HFF-Myc (cell line): ENCODE measurements around the gene PHF21A.

Source experiments
- DNase-seq: peaks from one replicate; pipeline ENCODE4 v3.0.0-alpha.2; 2011; ENCODE audit warnings: low read depth; ENCODE audit errors: extremely low read depth
- H3K4me3 ChIP-seq: replicated peaks from 2 replicates; pipeline ENCODE4 v1.5.1; 2011; ENCODE audit warnings: low read depth, mild to moderate bottlenecking, control low read depth, low read length
- TF ChIP-seq, protein P1 (sequence below): IDR thresholded peaks from 2 replicates; pipeline ENCODE4 v1.5.1; 2012; ENCODE audit warnings: mild to moderate bottlenecking, low read depth, low read length, control low read depth; ENCODE audit errors: missing control alignments

The PHF21A gene

DNA sequence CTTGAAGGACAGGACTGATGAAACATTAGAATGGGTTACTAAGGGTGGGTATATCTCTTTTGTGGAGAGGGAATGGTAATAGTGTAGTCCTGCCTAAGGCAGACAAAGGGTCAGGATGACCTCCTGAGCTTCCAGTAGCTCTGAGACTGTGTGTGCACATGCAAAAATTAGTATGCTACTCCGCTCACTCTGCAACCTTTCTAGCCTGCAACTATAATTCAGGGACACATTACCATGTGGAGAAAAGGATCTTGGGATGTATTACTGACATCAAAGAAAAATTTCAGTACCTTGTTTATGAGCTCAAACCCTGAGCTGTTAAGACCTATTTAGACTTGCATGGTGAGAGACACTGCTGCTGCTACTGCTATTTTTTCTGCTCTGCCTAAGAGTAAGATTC lies 173.4 kb downstream of the PHF21A start:
- no peak for DNase-seq
- TF ChIP-seq, protein P1, sequence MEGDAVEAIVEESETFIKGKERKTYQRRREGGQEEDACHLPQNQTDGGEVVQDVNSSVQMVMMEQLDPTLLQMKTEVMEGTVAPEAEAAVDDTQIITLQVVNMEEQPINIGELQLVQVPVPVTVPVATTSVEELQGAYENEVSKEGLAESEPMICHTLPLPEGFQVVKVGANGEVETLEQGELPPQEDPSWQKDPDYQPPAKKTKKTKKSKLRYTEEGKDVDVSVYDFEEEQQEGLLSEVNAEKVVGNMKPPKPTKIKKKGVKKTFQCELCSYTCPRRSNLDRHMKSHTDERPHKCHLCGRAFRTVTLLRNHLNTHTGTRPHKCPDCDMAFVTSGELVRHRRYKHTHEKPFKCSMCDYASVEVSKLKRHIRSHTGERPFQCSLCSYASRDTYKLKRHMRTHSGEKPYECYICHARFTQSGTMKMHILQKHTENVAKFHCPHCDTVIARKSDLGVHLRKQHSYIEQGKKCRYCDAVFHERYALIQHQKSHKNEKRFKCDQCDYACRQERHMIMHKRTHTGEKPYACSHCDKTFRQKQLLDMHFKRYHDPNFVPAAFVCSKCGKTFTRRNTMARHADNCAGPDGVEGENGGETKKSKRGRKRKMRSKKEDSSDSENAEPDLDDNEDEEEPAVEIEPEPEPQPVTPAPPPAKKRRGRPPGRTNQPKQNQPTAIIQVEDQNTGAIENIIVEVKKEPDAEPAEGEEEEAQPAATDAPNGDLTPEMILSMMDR = no peak
- no peak overlapping the region for H3K4me3 ChIP-seq

DNA sequence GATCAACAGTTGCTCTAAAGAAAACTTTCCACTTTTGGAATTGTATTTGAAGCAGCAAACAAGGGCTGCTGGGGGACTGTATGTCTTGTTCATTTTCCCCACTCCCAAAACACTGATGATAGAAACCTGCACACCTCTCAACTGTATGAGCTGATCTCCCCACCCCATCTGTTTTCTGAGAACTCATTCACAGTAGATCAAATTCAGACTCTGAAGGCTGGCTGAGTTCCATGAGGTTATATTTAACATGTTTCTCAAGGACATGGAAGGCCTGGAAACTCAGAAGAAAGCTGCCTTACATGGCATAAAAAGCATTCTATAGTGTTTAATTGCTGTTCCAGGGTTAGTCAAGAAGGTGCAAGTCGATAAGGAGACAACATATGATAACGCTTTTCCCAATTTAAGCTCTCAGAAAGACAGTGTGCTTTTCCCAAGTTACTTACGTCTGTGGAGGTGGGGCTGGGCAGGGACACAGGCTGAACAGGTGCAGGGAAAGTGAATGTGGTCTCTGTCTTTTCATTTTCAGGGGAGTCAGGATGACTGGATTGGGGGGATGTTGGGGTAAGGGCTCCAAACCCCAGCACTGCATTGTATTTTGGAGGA lies 175.8 kb downstream of the PHF21A start:
- H3K4me3 ChIP-seq = no peak overlapping the region
- TF ChIP-seq, protein P1 = no peak
- DNase-seq = no peak

- H3K4me3 ChIP-seq = no peak overlapping the region
- DNase-seq = no peak
- TF ChIP-seq, protein P1 = no peak
These were observed 178.9 kb downstream of the PHF21A start for GRCh38 chr11:45942381-45942780.

GRCh38 chr11:45941285-45941684 lies 180.0 kb downstream of the PHF21A start:
- DNase-seq = no peak
- no peak overlapping the region for H3K4me3 ChIP-seq
- TF ChIP-seq, protein P1 = no peak

DNA sequence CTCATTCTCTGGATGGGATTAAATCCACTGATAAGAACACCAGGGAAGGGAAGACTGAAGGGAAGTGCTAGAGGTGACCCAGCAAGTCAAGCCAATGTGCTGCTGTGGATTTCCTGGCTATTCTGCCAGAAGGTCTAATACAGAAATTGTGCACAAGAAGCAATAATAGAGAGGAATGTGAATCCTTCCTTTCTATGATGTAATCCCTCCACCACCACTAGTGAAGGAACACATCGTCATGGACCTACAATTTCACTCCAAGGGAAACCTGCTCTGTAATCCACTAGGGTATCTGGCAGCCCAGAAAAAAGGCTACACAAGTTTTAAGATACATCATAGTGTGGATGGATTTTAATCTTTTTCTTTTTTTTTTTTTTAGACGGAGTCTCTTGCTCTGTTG lies 181.4 kb downstream of the PHF21A start:
- TF ChIP-seq, protein P1 = no peak

DNA sequence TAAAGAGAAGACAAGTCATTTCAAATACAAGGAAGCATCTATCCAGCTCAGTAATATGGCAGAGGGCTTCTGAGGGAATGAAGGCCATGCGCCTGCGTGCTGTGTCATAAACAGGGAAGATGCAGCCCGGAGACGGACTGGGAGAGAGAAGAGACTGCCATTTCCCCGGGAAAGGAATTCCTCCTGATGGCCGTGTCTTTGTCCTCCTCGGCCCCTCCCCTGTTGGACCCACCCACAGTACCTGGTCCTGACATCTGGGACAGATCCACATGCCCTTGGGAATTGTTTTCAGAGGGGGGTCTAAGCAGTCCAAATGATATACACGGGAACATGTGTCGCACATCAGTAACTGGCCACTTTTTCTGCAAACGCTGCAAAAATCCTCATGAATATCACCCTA lies 183.3 kb downstream of the PHF21A start:
- H3K4me3 ChIP-seq = no peak overlapping the region
- TF ChIP-seq, protein P1 = no peak
- no peak for DNase-seq

More for the DNA sequence above, 181.4 kb downstream of the PHF21A start:
- DNase-seq = no peak
- no peak overlapping the region for H3K4me3 ChIP-seq

DNA sequence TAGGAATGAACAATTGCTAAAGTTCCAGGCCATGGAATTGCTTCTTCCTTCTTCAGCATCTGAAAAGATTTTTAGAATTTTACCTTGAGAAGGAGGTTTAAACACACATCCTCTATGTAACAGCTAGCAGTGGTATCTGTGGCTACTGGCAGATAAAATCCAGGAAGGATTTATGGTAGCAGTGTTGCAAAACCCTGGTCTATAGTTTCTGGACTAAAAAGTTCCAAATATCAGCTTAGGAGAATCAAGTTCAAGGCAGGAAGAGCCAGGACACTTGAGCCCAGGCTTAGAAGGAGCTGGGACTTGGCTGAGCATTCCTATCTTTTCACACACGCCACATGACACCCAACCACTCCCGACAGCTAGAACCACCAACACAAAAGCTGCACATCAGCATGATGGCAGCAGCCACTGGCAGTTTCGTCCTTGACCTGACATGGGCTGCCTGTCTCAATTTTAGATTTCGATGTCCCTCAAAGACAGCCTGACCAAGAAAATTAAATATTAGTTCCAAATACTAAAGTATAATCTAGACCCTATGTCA lies 184.7 kb downstream of the PHF21A start:
- TF ChIP-seq, protein P1 = no peak
- no peak for DNase-seq
- H3K4me3 ChIP-seq = no peak overlapping the region
